CD4-positive, alpha-beta T cell treated with Interleukin-2 at 100 ng/mL for 4 hours (primary cell): ENCODE data around the gene CUL1.

ENCODE experiments used
- DNase-seq: peaks from one replicate; pipeline ENCODE4 v3.0.0-alpha.2; 2020; ENCODE audit warnings: low spot score

Gene CUL1

GRCh38 chr7:148761499-148762278 lies 63.0 kb downstream of the CUL1 start:
- no peak for DNase-seq

- no peak for DNase-seq
Observed at GRCh38 chr7:148763622-148764021, 64.9 kb downstream of the CUL1 start.

GRCh38 chr7:148770004-148770403 lies 71.3 kb downstream of the CUL1 start:
- no peak for DNase-seq

GRCh38 chr7:148772297-148773089 lies 73.8 kb downstream of the CUL1 start:
- peak; percentile 63 for DNase-seq

- DNase-seq: peak; percentile 54
Observed at GRCh38 chr7:148773334-148773733, 74.6 kb downstream of the CUL1 start.

- no peak for DNase-seq
Observed at GRCh38 chr7:148774471-148774870, 75.8 kb downstream of the CUL1 start.

- no peak for DNase-seq
Observed at GRCh38 chr7:148782757-148783456, 84.2 kb downstream of the CUL1 start.

GRCh38 chr7:148783801-148784527 lies 85.3 kb downstream of the CUL1 start:
- DNase-seq: no peak

- no peak for DNase-seq
Observed at GRCh38 chr7:148787571-148788295, 89.0 kb downstream of the CUL1 start.

GRCh38 chr7:148789220-148789619 lies 90.5 kb downstream of the CUL1 start:
- DNase-seq: no peak

- DNase-seq: no peak
Observed at GRCh38 chr7:148790131-148790726, 91.5 kb downstream of the CUL1 start.

GRCh38 chr7:148790850-148791249 lies 92.1 kb downstream of the CUL1 start:
- DNase-seq: no peak

GRCh38 chr7:148791546-148791945 lies 92.8 kb downstream of the CUL1 start:
- no peak for DNase-seq

- no peak for DNase-seq
Observed at GRCh38 chr7:148793590-148793989, 94.9 kb downstream of the CUL1 start.

GRCh38 chr7:148794476-148794875 lies 95.8 kb downstream of the CUL1 start:
- no peak for DNase-seq

- no peak for DNase-seq
Observed at GRCh38 chr7:148796841-148797240, 98.1 kb downstream of the CUL1 start.

GRCh38 chr7:148799893-148800555 lies 101.3 kb downstream of the CUL1 start:
- DNase-seq: no peak

GRCh38 chr7:148800677-148801076 lies 102.0 kb downstream of the CUL1 start:
- no peak for DNase-seq

- no peak for DNase-seq
Observed at GRCh38 chr7:148802101-148802493, 103.4 kb downstream of the CUL1 start.

GRCh38 chr7:148803094-148803493 lies 104.4 kb downstream of the CUL1 start:
- DNase-seq: no peak
